WTC11 (cell line): Measurements from ENCODE around the gene SLC24A1. TPM values are rescaled to one million over a fixed set of nuclear protein-coding genes. Genes with fewer than 3 reads are reported as not detected.

Experiments
- ATAC-seq: fragments of 200-7000 bp; cut with Tn5 transposase; 2 replicates; pipeline ENCODE4 v1.10.0; 2021; ENCODE audit warnings: mild to moderate bottlenecking, moderate library complexity
- CTCF ChIA-PET: fragments of 300-600 bp; sonication (Branson Sonifier 250); formaldehyde crosslinking; loops from one replicate; lab custom pipeline; 2021; ENCODE audit warnings: antibody characterized with exemption; lab: Charles Lee
- POLR2A ChIA-PET: fragments of 350-600 bp; sonication (Branson Sonifier 250); formaldehyde crosslinking; loops from one replicate; lab custom pipeline; 2021; ENCODE audit warnings: antibody characterized with exemption; lab: Charles Lee
- DNase-seq: peaks from one replicate; pipeline ENCODE4 v3.0.0; 2021; ENCODE audit warnings: low spot score
- H3K27ac Mint-ChIP-seq: 2 replicates; pipeline ENCODE4 v1.8.0; 2021; ENCODE audit warnings: mixed read lengths
- H3K27me3 Mint-ChIP-seq: 2 replicates; pipeline ENCODE4 v1.8.0; 2021; ENCODE audit warnings: low read depth, mild to moderate bottlenecking, moderate library complexity, mixed read lengths
- H3K36me3 Mint-ChIP-seq: 2 replicates; pipeline ENCODE4 v1.8.0; 2021; ENCODE audit warnings: mixed read lengths
- H3K4me1 Mint-ChIP-seq: 2 replicates; pipeline ENCODE4 v1.8.0; 2022; ENCODE audit warnings: mixed read lengths
- H3K4me3 Mint-ChIP-seq: 2 replicates; pipeline ENCODE4 v1.8.0; 2021; ENCODE audit warnings: mild to moderate bottlenecking, moderate library complexity, mixed read lengths
- H3K9me3 Mint-ChIP-seq: 2 replicates; pipeline ENCODE4 v1.8.0; 2021; ENCODE audit warnings: mixed read lengths
- CREB1 ChIP-seq: sonication (generic); formaldehyde crosslinking; IDR thresholded peaks from 2 replicates; pipeline ENCODE4 v1.8.0; 2023; ENCODE audit warnings: mild to moderate bottlenecking, missing genetic modification reagents
- GTF2I ChIP-seq: fragments of 250-450 bp; sonication (Bioruptor Pico); conservative IDR thresholded peaks from 2 replicates; pipeline ENCODE4 v1.4.0; 2021; ENCODE audit warnings: mild to moderate bottlenecking
- OVOL2 ChIP-seq: fragments of 250-450 bp; sonication (Bioruptor Pico); IDR thresholded peaks from 2 replicates; pipeline ENCODE4 v1.9.0; 2021; ENCODE audit warnings: mild to moderate bottlenecking, borderline replicate concordance
- SMAD3 ChIP-seq: sonication (generic); formaldehyde crosslinking; IDR thresholded peaks from 2 replicates; pipeline ENCODE4 v1.8.0; 2022; ENCODE audit warnings: missing genetic modification reagents, mild to moderate bottlenecking, borderline replicate concordance
- TCF7 ChIP-seq: sonication (generic); formaldehyde crosslinking; IDR thresholded peaks from 2 replicates; pipeline ENCODE4 v1.8.0; 2022; ENCODE audit warnings: mild to moderate bottlenecking, low read depth, missing genetic modification reagents, moderate library complexity
- ZNF423 ChIP-seq: fragments of 250-450 bp; sonication (Bioruptor Pico); IDR thresholded peaks from 2 replicates; pipeline ENCODE4 v2.1.2; 2022; ENCODE audit warnings: mild to moderate bottlenecking, moderate library complexity
- ZNF512 ChIP-seq: sonication (generic); formaldehyde crosslinking; IDR thresholded peaks from 2 replicates; pipeline ENCODE4 v1.8.1; 2022; ENCODE audit warnings: missing genetic modification reagents, borderline replicate concordance
- total RNA-seq: library from RNA; stranded (reverse); gene quantifications from 3 replicates; pipeline ENCODE4 v1.2.3, GENCODE V29; 2021
- TF ChIP-seq, protein P1 (sequence below): sonication (generic); formaldehyde crosslinking; IDR thresholded peaks from 2 replicates; pipeline ENCODE4 v1.8.0; 2023; ENCODE audit warnings: missing genetic modification reagents, mild to moderate bottlenecking, borderline replicate concordance
- TF ChIP-seq, protein P2 (sequence below): fragments of 250-450 bp; sonication (Bioruptor Pico); IDR thresholded peaks from 2 replicates; pipeline ENCODE4 v1.9.0; 2021; ENCODE audit warnings: moderate library complexity, mild to moderate bottlenecking, inconsistent platforms, borderline replicate concordance
- TF ChIP-seq, protein P3 (sequence below): sonication (generic); formaldehyde crosslinking; IDR thresholded peaks from 2 replicates; pipeline ENCODE4 v1.8.0; 2022; ENCODE audit warnings: mild to moderate bottlenecking, missing genetic modification reagents
- TF ChIP-seq, protein P4 (sequence below): sonication (generic); formaldehyde crosslinking; IDR thresholded peaks from 2 replicates; pipeline ENCODE4 v1.8.1; 2023; ENCODE audit warnings: mild to moderate bottlenecking, missing genetic modification reagents, borderline replicate concordance
- TF ChIP-seq, protein P5 (sequence below): fragments of 250-450 bp; sonication (Bioruptor Pico); IDR thresholded peaks from 2 replicates; pipeline ENCODE4 v2.1.2; 2022; ENCODE audit warnings: mild to moderate bottlenecking, moderate library complexity

The SLC24A1 gene
- total RNA-seq, 1 experiment from 2014 or later: 7.0 TPM

- Mint-ChIP-seq H3K9me3 (no peaks in the 10 kb centered on the region), H3K36me3 (no peaks in the 10 kb centered on the region), H3K27ac (no peak overlapping the region), H3K4me1 (no peaks in the 10 kb centered on the region), H3K4me3 (no peak overlapping the region), H3K27me3 (no peaks in the 10 kb centered on the region)
- DNase-seq: no peak
- CTCF ChIA-PET: interaction anchor here (1.3 kb wide), 1 partner anchor 160 kb away, joined by 6 read pairs; no protein-coding TSS in a partner anchor
- POLR2A ChIA-PET: no interaction called here
- ATAC-seq: no peak
- TF ChIP-seq, protein P1, sequence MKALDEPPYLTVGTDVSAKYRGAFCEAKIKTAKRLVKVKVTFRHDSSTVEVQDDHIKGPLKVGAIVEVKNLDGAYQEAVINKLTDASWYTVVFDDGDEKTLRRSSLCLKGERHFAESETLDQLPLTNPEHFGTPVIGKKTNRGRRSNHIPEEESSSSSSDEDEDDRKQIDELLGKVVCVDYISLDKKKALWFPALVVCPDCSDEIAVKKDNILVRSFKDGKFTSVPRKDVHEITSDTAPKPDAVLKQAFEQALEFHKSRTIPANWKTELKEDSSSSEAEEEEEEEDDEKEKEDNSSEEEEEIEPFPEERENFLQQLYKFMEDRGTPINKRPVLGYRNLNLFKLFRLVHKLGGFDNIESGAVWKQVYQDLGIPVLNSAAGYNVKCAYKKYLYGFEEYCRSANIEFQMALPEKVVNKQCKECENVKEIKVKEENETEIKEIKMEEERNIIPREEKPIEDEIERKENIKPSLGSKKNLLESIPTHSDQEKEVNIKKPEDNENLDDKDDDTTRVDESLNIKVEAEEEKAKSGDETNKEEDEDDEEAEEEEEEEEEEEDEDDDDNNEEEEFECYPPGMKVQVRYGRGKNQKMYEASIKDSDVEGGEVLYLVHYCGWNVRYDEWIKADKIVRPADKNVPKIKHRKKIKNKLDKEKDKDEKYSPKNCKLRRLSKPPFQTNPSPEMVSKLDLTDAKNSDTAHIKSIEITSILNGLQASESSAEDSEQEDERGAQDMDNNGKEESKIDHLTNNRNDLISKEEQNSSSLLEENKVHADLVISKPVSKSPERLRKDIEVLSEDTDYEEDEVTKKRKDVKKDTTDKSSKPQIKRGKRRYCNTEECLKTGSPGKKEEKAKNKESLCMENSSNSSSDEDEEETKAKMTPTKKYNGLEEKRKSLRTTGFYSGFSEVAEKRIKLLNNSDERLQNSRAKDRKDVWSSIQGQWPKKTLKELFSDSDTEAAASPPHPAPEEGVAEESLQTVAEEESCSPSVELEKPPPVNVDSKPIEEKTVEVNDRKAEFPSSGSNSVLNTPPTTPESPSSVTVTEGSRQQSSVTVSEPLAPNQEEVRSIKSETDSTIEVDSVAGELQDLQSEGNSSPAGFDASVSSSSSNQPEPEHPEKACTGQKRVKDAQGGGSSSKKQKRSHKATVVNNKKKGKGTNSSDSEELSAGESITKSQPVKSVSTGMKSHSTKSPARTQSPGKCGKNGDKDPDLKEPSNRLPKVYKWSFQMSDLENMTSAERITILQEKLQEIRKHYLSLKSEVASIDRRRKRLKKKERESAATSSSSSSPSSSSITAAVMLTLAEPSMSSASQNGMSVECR (CRISPR knock-in tag): no peak
- TF ChIP-seq, protein P2, sequence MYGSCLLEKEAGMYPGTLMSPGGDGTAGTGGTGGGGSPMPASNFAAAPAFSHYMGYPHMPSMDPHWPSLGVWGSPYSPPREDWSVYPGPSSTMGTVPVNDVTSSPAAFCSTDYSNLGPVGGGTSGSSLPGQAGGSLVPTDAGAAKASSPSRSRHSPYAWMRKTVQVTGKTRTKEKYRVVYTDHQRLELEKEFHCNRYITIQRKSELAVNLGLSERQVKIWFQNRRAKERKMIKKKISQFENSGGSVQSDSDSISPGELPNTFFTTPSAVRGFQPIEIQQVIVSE: no peak
- no peak for TF ChIP-seq TCF7
- TF ChIP-seq ZNF512 (CRISPR knock-in tag): no peak
- no peak for TF ChIP-seq SMAD3 (CRISPR knock-in tag)
- TF ChIP-seq GTF2I (CRISPR knock-in tag): no peak
- no peak for TF ChIP-seq ZNF423 (CRISPR knock-in tag)
- TF ChIP-seq, protein P3, sequence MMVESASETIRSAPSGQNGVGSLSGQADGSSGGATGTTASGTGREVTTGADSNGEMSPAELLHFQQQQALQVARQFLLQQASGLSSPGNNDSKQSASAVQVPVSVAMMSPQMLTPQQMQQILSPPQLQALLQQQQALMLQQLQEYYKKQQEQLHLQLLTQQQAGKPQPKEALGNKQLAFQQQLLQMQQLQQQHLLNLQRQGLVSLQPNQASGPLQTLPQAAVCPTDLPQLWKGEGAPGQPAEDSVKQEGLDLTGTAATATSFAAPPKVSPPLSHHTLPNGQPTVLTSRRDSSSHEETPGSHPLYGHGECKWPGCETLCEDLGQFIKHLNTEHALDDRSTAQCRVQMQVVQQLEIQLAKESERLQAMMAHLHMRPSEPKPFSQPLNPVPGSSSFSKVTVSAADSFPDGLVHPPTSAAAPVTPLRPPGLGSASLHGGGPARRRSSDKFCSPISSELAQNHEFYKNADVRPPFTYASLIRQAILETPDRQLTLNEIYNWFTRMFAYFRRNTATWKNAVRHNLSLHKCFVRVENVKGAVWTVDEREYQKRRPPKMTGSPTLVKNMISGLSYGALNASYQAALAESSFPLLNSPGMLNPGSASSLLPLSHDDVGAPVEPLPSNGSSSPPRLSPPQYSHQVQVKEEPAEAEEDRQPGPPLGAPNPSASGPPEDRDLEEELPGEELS (CRISPR knock-in tag): no peak
- TF ChIP-seq, protein P4, sequence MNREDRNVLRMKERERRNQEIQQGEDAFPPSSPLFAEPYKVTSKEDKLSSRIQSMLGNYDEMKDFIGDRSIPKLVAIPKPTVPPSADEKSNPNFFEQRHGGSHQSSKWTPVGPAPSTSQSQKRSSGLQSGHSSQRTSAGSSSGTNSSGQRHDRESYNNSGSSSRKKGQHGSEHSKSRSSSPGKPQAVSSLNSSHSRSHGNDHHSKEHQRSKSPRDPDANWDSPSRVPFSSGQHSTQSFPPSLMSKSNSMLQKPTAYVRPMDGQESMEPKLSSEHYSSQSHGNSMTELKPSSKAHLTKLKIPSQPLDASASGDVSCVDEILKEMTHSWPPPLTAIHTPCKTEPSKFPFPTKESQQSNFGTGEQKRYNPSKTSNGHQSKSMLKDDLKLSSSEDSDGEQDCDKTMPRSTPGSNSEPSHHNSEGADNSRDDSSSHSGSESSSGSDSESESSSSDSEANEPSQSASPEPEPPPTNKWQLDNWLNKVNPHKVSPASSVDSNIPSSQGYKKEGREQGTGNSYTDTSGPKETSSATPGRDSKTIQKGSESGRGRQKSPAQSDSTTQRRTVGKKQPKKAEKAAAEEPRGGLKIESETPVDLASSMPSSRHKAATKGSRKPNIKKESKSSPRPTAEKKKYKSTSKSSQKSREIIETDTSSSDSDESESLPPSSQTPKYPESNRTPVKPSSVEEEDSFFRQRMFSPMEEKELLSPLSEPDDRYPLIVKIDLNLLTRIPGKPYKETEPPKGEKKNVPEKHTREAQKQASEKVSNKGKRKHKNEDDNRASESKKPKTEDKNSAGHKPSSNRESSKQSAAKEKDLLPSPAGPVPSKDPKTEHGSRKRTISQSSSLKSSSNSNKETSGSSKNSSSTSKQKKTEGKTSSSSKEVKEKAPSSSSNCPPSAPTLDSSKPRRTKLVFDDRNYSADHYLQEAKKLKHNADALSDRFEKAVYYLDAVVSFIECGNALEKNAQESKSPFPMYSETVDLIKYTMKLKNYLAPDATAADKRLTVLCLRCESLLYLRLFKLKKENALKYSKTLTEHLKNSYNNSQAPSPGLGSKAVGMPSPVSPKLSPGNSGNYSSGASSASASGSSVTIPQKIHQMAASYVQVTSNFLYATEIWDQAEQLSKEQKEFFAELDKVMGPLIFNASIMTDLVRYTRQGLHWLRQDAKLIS (CRISPR knock-in tag): no peak
- TF ChIP-seq OVOL2: no peak
- TF ChIP-seq, protein P5, sequence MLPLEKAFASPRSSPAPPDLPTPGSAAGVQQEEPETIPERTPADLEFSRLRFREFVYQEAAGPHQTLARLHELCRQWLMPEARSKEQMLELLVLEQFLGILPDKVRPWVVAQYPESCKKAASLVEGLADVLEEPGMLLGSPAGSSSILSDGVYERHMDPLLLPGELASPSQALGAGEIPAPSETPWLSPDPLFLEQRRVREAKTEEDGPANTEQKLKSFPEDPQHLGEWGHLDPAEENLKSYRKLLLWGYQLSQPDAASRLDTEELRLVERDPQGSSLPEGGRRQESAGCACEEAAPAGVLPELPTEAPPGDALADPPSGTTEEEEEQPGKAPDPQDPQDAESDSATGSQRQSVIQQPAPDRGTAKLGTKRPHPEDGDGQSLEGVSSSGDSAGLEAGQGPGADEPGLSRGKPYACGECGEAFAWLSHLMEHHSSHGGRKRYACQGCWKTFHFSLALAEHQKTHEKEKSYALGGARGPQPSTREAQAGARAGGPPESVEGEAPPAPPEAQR (CRISPR knock-in tag): no peak
- no peak for TF ChIP-seq CREB1 (CRISPR knock-in tag)
These were observed 41.8 kb downstream of the SLC24A1 start for GRCh38 chr15:65663521-65663920.
